Heart right ventricle (tissue), 16 donors: Measurements from ENCODE around the gene KRT80. TPM values are rescaled to one million over a fixed set of nuclear protein-coding genes. Genes with fewer than 3 reads are reported as not detected.

Experiments used
- ATAC-seq, 8 donors: fragments of 200-7000 bp; cut with Tn5 transposase; one replicate each; pipeline ENCODE4 v1.9.1; 2020; ENCODE audit warnings: mild to moderate bottlenecking in 8 of 8, moderate library complexity in 8 of 8, moderate number of reproducible peaks in 1 of 8
- DNase-seq, 2 donors: peaks; one replicate each; pipeline ENCODE4 v3.0.0-alpha.2; 2020
- H3K27ac ChIP-seq, 10 donors: fragments of 200-600 bp; sonication (generic) in 2 of 10; one replicate each; pipeline versions ENCODE4 v1.5.0 to v1.8.0; 2020 to 2022; ENCODE audit warnings: mild to moderate bottlenecking in 3 of 10
- H3K27me3 ChIP-seq, 7 donors: fragments of 200-600 bp; one replicate each; pipeline ENCODE4 v1.8.0; 2021 to 2022; ENCODE audit warnings: mild to moderate bottlenecking in 2 of 7
- H3K36me3 ChIP-seq, 9 donors: fragments of 200-600 bp; sonication (generic) in 1 of 9; one replicate each; pipeline versions ENCODE4 v1.5.0 to v1.8.0; 2020 to 2022; ENCODE audit warnings: mild to moderate bottlenecking in 2 of 9
- H3K4me1 ChIP-seq, 9 donors: fragments of 200-600 bp; sonication (generic) in 1 of 9; one replicate each; pipeline versions ENCODE4 v1.5.0 to v1.8.0; 2020 to 2022; ENCODE audit warnings: mild to moderate bottlenecking in 4 of 9
- H3K4me3 ChIP-seq, 10 donors: fragments of 200-600 bp; sonication (generic) in 2 of 10; one replicate each; pipeline versions ENCODE4 v1.5.0 to v1.8.0; 2020 to 2022; ENCODE audit warnings: mild to moderate bottlenecking in 7 of 10, moderate library complexity in 2 of 10
- H3K9me3 ChIP-seq, 11 donors: fragments of 200-600 bp in 10 of 11; sonication (generic) in 2 of 11; one replicate each; pipeline versions ENCODE4 v1.5.0 to v1.8.0; 2013 to 2022; ENCODE audit warnings: mild to moderate bottlenecking in 2 of 11, control low read depth in 1 of 11, moderate library complexity in 1 of 11
- WGBS, 2 donors: extraction: QIAGEN DNeasy Blood & Tissue Kit; methylation state at CpG; one replicate each; pipeline ENCODE4 v1.1.7; 2013; ENCODE audit warnings: inconsistent platforms in 1 of 2; 5-methylcytosine and 5-hydroxymethylcytosine counted together
- intact Hi-C, 10 donors: fragments of 100-400 bp; cut with DNase I; formaldehyde crosslinking; loops; one replicate each; pipeline versions ENCODE4 v1.11.1 to v1.14.2; 2022
- polyA plus RNA-seq, 2 donors: library from polyadenylated mRNA; stranded (reverse); fragments of 200-250 nt; gene quantifications; one replicate each; pipeline ENCODE4 v1.2.3, GENCODE V29; 2013
- total RNA-seq, 10 donors: library from RNA; stranded (reverse); fragmentation: NEBNext Ultra II Directional in 3 of 10; extraction: Animal tissue kit (Norgen Biotek cat#: 25700) in 3 of 10; gene quantifications; one replicate each; pipeline versions ENCODE4 v1.2.1 to v1.2.4, GENCODE V29; 2021 to 2023
- TF ChIP-seq, protein P1 (sequence below), 9 donors: fragments of 200-600 bp; sonication (generic) in 2 of 9; IDR thresholded peaks; one replicate each; pipeline versions ENCODE4 v1.5.0 to v1.8.0; 2021 to 2022; ENCODE audit warnings: antibody characterized with exemption in 9 of 9, mild to moderate bottlenecking in 5 of 9, moderate library complexity in 1 of 9
- donor health status: Arrhythmogenic right ventricular cardiomyopathy.
- donor health status: ischemic (EF 13 %, LVEDD 7.1; RV severe dilation, severe dysfunction).
- donor health status: healthy with polysubstance abuse.
- donor health status: DM: no; HTN: yes; CAD: no.
- donor health status: DM: no; HTN: no; CAD: no.
- donor health status: ischemic (EF 25% LVEDD 6.9; RV normal size, moderate dysfunction).
- donor health status: ischemic (EF 25% LVEDD 5.7; RV mildly dilated, moderate dysfunction).
- donor health status: healthy.
- donor health status: DM: yes; HTN: yes; CAD: no.
- donor health status: Ischemic cardiomyopathy.
- donor health status: ischemic (EF 35%, LVEDD 5.7; RV mildly dilated, moderate dysfunction).
- donor health status: nonischemic (EF 11% LVEDD 7.7; RV severe dilation, severe dysfunction).
- donor health status: DM: yes; HTN: yes; CAD: no.
- donor health status: PGD.
- donor health status: ischemic (EF 29% LVEDD 5.4; RV normal size, mild dysfunction).
- donor health status: nonischemic (EF 23%, LVEDD 6.1; RV moderate dilation, normal function).

KRT80 gene
- total and polyA plus RNA-seq, 12 donors: 0.07 to 0.79 (median 0.16) TPM; not detected in 1

DNA sequence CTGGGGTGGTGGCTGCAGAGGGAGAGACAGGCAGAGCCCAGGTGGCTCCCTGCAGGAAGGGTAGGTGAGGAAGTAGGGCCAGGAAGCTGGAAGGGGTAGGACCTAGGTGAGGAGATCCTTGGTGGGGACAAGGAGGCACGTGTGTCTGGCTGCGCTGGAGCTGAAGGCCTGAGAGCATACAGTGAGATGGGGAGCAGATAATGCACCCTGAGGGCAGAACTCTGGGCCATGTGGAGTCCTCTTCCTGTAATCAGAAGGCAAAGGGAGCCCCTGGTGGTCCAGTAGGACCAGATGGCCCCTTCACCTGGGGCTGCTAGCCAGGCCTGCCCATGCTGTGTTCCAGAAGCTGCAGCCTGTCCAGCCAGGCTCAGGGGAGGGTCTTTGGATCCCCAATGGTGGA, 15.3 kb upstream of the KRT80 start:
- 97 to 100% methylated on average over 2 of the region's 2 CpGs for WGBS, 2 donors
- TF ChIP-seq, protein P1, sequence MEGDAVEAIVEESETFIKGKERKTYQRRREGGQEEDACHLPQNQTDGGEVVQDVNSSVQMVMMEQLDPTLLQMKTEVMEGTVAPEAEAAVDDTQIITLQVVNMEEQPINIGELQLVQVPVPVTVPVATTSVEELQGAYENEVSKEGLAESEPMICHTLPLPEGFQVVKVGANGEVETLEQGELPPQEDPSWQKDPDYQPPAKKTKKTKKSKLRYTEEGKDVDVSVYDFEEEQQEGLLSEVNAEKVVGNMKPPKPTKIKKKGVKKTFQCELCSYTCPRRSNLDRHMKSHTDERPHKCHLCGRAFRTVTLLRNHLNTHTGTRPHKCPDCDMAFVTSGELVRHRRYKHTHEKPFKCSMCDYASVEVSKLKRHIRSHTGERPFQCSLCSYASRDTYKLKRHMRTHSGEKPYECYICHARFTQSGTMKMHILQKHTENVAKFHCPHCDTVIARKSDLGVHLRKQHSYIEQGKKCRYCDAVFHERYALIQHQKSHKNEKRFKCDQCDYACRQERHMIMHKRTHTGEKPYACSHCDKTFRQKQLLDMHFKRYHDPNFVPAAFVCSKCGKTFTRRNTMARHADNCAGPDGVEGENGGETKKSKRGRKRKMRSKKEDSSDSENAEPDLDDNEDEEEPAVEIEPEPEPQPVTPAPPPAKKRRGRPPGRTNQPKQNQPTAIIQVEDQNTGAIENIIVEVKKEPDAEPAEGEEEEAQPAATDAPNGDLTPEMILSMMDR (IDR thresholded peaks at IDR 0.05): no peak
- peaks cover 6 to 45% (median 23%) of the 10 kb centered on the region in 9 donors for H3K4me1 ChIP-seq
- intact Hi-C loops: no loop called here
- H3K27ac ChIP-seq: no peak overlapping the region
- no peak for ATAC-seq
- DNase-seq: no peak
- no peaks in the 10 kb centered on the region for H3K9me3 ChIP-seq
- H3K36me3 ChIP-seq: no peaks in the 10 kb centered on the region
- no peak overlapping the region for H3K4me3 ChIP-seq
- peaks cover 0 to 10% (median 0%) of the 10 kb centered on the region in 7 donors for H3K27me3 ChIP-seq

DNA sequence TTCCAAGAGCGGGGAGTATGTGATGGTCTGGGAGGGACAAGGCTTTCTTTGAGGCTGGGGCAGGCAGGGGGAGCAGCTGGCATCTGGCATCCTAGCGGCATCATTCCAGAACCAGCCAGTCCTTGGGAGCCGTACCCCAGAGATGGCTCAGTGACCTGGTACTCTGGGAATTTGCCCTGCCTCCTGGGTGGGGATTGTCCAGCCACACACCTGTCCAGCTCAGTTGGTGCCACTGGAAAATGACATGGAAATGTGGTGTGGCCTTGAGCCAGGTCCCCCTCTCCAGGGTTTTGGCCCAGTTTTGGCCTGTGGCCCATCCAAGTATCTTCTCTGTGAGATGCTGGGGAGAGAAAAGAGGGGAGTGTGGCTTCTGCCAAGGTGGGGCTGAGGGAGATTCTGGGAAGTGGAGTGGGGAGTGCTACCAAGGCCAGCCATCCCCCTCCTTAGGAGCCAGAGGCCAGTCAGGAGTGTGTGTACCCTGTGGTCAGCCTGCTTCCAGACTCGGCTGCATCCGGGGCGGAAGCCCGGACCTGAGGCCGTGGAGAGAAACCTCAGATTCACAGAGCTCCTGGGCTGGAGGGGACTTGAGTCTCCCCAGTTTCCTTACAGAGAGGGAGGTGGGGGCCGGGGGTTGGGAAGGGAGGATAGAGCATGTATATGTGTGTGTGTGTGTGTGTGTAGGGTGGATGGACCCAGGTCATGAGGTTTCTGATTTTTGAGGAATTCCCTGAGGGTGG, 14.7 kb upstream of the KRT80 start:
- TF ChIP-seq, protein P1 (IDR thresholded peaks at IDR 0.05): no peak
- intact Hi-C loops: no loop called here
- Histone ChIP-seq H3K4me3 (no peak overlapping the region), H3K9me3 (no peaks in the 10 kb centered on the region), H3K27me3 (peaks cover 0 to 7% (median 0%) of the 10 kb centered on the region in 7 donors), H3K27ac (no peak overlapping the region), H3K4me1 (peaks cover 9 to 49% (median 24%) of the 10 kb centered on the region in 9 donors), H3K36me3 (no peaks in the 10 kb centered on the region)
- ATAC-seq (no peak), DNase-seq (no peak)
- WGBS, 2 donors: 95 to 97% methylated on average over 9 of the region's 9 CpGs

DNA sequence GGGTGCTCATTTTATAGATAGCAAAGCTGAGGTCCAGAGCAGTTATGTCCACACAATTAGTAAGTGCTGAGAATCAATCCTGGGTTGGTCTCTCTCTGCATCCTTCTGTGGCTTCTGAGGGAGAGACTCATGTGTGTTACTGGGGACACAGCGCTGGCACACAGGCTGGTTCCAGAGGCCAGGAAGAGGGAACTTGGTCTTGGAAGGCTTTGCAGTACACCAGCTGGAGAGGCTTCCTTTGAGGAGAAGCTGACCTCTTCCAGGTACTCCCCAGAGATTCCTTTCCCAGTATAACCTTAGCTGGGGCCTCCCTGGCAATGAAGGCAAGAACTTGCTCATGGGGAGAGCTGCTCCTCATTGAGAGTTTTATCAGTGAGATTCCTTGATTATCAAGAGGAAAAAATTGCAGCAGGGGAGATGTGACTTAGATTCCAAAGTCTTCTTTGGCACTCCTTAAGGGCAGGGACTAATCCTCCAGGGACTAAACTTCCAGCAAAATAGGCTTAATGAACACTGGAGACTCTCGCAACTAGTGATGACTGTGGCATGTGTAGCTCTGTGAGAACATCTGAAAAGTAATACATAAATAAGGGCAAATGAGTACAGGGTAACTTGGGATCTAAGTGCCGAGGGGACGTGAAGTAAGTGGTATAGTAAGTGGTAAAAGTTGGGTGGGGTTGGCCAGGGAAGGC, 13.9 kb upstream of the KRT80 start:
- TF ChIP-seq, protein P1 (IDR thresholded peaks at IDR 0.05): no peak
- ATAC-seq (no peak), DNase-seq (no peak)
- intact Hi-C loops: no loop called here
- no peaks in the 10 kb centered on the region for H3K9me3 ChIP-seq
- H3K36me3 ChIP-seq: no peaks in the 10 kb centered on the region
- H3K27ac ChIP-seq: no peak overlapping the region
- H3K4me3 ChIP-seq: no peak overlapping the region
- 88 to 97% methylated on average over 4 of the region's 4 CpGs for WGBS, 2 donors
- H3K4me1 ChIP-seq: peaks cover 9 to 47% (median 24%) of the 10 kb centered on the region in 9 donors
- peaks cover 0 to 2% (median 0%) of the 10 kb centered on the region in 7 donors for H3K27me3 ChIP-seq

DNA sequence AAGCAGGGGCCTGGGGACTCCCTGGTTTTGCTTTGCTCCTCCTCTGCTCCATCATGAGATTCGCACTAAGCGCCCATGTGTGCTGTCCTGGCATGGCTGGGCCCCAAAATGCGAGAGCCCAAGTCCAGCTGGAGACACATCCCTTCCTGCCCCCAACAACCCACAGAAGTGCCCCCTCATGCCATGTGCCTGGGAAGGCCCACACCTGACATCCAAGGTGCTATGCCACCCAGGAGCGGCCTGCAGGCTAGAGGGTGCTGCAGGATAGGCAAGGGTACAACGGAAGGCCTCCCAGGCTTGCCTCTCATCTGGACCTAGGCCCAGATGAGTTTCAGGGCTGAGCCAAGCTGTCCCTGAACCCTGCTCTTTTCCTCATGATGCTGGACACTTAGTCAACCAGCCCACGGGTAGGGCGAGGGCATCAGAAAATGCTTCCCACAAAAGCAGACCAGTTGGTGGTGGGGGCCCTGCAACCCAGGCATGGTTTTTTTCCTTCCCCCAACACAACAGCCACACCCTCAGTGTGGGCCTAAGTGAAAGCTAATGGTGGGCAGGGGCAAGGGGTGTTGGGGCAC, 13.2 kb upstream of the KRT80 start:
- H3K9me3 ChIP-seq: no peaks in the 10 kb centered on the region
- TF ChIP-seq, protein P1 (IDR thresholded peaks at IDR 0.05): no peak
- H3K4me3 ChIP-seq: no peak overlapping the region
- H3K36me3 ChIP-seq: no peaks in the 10 kb centered on the region
- no peaks in the 10 kb centered on the region for H3K27me3 ChIP-seq
- DNase-seq: no peak
- no peak for ATAC-seq
- peaks cover 9 to 50% (median 25%) of the 10 kb centered on the region in 9 donors for H3K4me1 ChIP-seq
- 89 to 97% methylated on average over 7 of the region's 7 CpGs for WGBS, 2 donors
- H3K27ac ChIP-seq: no peak overlapping the region
- intact Hi-C loops: no loop called here
